Measurements from ENCODE around the gene POU1F1.
"Not testable (repeated sequence)": the region's sequence is repeated elsewhere in the genome, so short reads cannot be mapped to it uniquely, and the experiment has no call there.

POU1F1 gene

DNA sequence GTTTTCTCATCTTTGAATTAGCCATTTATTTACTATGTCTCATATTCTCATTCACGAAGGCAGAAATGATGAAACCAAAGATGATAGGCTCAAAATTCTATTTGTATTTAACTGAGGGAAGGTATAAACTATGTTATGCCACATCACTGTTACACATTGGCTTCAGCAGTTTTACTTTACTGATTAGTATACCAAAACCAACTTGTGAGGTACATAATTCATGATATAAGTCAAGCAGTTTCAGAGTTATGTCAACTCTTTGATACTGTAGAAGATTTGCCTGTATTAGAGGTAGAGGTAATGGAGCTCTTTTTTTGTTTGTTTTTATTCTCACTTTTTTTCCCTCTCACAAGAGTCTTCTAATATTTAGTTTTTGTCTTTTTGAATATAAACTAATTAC is 26.4 kb downstream of the POU1F1 start:
- no peak for DNase-seq (ENCODE audit: low spot score)

DNA sequence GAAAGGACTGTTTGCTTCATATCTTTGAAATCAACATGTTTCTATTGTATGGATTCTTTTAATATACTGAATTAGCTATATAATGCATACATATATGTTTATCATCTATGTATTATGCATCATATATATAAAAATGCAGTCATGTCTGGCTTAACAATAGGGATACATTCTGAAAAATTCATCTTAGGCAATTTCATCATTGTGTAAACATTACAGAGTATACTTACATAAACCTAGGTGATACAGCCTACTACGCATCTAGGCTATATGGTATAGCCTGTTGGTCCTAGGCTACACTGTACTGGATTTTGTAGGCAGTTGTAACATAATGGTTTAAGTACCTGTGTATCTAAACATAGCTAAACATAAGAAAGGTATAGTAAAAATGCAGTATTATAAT is 27.6 kb downstream of the POU1F1 start:
- DNase-seq (ENCODE audit: low spot score): no peak

DNA sequence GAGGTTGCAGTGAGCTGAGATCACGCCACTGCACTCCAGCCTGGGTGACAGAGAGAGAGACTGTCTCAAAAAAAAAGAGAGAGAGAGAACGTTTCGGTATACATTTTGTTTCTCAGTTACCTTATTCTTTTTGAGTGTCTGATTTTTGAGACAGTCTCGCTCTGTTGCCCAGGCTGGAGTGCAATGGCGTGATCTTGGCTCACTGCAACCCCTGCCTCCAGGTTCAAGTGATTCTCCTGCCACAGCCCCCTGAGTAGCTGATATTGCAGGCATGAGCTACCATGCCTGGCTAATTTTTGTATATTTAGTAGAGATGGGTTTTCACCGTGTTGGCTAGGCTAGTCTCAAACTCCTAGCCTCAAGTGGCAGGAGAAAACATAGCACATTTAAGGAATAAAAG is 28.2 kb downstream of the POU1F1 start:
- not testable (repeated sequence) for DNase-seq (ENCODE audit: low spot score)

DNA sequence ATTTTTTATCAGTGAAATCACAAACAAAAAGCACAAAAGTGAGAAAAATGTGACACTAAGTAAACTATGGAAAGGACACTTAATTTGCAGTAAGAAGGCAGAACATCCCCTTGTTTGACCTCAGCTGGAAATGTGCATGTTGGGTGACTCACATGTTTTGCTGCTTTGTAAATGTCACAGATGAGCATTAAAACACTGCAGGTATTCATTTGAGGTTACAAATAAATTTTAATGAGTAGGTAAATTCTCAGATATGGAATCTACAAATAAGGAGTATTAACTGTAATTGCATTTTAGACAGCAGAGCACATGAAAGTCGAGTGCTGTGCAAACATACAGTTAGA is 29.0 kb downstream of the POU1F1 start:
- no peak for DNase-seq (ENCODE audit: low spot score)

DNA sequence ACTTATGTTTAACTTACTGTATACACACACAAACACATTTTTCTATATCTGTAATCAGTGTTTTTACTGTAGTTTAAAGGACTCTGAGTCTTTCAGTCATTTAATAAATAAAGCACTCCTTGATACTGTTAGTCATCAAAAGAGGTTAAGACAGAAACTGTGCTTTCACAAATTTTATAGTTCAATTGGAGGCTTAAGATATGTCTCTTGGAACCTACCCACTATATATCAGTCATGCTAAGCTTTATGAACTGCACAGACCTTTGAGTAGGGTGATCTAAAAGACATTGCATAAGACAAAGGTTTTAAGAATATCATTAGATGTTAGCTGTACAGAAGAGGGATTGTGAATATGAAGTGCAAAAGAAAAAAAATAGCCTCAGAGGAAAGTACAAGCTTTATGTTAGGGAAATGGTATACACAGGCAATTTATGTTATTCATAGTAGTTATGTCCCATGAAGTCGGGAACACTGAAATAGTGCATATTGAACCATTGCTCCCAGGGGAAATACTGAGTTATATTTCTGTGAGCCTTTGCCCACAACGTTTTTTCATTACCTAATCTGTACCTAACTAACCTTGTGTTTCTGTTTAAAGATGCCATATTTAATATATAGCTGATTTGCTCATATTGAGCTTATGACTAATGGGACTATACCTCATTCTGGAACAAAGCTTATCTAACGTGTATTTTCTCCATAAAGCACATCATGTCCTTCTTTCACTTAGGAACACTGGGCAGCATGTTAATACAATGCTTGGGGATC is 29.5 kb downstream of the POU1F1 start:
- no peak for DNase-seq (ENCODE audit: low spot score)

DNA sequence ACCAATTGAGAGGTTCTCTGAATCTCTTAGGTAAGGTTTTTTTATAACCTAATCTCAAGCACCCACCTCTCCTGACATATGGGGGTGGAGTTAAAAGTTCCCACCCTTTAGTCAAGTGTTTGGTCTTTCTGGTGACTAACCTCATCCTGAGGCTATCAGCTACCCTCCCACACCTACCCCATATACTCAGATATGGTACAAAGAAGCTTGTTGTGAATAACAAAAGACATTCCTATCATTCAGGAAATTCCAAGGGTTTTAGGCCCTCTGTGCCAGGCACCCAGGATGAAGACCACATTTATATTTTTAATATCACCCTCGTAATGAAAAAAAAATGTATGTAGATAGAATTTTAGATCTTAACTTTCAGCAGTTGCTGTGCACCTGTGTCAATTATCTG is 40.3 kb downstream of the POU1F1 start:
- no peak for DNase-seq (ENCODE audit: low spot score)

DNA sequence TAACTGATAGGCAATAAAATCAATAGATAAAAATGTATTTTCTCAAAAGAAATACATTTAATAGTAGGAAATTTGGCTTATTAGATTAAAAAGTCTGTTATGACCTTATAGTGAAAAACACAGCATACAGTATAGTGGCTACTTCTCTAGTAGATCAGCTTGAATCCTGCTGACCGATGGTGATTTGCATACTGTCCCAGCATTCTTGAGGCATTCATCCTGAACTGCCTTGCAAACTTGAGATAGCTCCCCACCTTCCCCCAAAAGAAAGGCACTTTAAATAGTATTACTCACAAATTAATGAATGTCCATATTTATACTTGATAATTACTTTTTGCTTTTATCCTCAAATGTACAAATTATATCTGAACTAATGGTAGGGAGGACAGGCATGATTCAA is 42.6 kb downstream of the POU1F1 start:
- no peak for DNase-seq (ENCODE audit: low spot score)

DNA sequence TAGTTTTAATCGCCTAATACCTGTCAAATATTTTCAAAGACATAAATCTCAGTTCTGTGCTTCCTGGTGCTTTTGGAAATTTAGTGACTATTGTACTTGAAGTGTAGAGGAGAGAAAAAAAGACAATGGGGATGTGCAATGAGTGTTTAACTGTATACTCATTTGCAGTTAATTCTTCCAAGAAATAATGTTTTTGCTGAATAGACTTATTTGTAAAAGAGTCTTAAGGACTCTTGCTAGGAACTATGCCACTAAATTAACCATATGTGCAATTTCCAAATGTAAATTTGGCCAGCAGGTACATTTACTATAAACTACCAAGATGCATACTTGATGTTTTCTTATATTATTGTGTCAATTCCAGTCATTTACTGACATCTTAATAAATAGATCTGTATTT is 47.3 kb downstream of the POU1F1 start:
- DNase-seq (ENCODE audit: low spot score): no peak

DNA sequence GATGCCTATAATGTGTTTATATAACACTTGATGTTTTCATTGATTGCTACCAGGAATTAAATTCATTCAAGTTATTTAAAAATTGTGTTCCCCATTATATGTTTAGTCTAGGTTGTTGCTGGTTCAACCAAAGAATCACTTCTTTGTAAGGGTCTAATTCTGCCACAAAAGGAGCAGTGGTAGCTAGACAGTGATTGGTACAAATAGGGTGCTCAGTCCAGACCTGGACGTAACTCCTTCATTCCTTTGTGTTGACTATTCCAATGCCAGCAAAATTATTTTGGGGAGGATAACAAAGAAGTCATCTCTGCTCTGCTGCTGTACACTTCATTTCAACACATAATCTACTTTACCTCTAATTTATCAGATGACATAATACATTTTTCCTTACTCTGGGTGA is 48.1 kb downstream of the POU1F1 start:
- DNase-seq (ENCODE audit: low spot score): no peak

DNA sequence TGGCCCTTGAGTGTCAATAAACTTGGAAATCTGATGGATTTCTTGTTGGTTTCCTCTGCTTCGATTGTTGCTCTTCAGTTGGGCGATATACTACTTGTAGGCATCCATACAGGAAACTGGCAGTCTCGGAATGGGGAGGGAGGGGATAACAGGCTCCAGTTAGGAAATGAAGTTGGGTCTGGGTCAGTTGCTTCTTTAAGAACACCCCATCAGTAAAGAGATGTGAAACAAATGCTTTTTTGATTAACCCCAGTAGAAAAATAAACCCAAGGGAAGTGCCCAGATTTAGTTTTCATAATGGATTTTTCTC is 48.6 kb downstream of the POU1F1 start:
- peak; percentile 2 for DNase-seq (ENCODE audit: low spot score)

DNA sequence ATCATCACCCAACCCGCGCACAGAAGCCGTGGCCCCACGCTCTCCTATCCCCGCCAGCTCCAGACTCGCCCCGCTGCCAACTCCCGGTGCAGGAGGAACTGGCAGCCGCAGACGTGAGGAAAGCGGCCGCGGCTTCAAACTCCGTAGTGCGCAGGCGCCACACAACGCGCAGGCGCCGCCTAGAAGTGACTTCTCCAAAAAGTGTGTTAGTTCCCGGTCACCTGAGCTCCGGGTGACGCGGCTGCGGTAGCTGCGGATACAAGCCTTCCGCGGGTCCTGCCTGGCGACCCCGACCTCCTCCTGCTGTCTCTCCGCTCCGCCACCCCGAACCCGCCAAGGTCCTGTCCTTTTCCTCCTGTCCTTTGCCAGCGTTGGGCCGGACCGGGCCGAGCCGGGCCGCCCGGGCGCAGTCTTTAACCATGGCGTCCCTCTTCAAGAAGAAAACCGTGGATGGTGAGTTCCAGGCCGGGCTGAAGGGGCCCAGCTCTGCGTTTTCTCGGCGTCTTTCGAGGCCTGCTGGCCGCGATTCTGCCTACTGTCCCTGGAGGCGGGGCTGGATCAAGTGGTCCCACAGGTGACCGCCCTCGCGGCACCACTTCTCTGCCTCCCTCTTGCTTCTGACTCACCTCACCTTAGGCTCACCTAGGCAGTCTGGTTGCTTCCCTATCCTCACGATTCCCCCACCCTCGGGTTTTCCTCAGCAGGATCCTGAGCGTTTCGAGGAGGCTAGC is 49.1 kb downstream of the POU1F1 start, which contains the start of gene CHMP2B:
TSS of gene CHMP2B (plus strand) at position 206 of the 731 bp plus-strand sequence. CDS start at position 420, 214 bp downstream.
- peak; percentile 81 for DNase-seq (ENCODE audit: low spot score)

DNA sequence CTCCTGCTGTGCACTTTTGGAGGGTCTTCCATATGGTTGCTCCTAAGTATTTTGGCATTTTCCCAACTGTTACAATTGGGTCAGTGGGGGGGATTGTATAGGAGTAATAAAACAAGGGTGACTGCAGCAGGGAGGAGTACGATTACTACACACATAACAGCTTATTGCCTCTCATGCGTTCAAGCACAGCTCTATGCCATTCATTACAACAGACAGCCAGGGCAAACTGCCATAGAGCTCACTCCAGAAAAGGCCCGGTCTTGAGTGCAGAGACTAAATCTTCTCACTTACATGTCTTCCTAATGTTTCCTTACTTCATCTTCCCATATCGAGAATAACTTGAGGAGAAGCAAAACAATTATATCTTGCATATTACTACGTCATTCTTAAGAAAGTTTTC is 50.7 kb downstream of the POU1F1 start:
- DNase-seq (ENCODE audit: low spot score): no peak

DNA sequence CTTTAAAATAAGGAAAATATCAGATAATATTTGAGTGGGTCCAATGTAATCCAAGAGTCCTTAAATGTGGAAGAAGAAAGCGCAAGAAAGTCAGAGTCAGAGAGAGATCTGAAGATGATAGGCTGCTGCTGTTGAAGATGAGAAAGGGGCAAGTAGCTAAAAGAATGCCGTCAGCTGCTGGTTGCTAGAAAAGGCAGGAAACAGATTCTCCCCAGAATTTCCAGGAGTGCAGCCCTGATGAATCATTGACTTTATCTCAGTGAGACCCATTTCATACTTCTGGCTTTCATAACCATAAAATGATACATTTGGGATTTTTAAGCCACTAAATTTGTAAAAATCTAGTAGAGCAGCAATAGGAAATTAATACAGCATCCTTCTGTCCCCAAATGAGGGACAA is 56.8 kb downstream of the POU1F1 start:
- DNase-seq (ENCODE audit: low spot score): no peak

DNA sequence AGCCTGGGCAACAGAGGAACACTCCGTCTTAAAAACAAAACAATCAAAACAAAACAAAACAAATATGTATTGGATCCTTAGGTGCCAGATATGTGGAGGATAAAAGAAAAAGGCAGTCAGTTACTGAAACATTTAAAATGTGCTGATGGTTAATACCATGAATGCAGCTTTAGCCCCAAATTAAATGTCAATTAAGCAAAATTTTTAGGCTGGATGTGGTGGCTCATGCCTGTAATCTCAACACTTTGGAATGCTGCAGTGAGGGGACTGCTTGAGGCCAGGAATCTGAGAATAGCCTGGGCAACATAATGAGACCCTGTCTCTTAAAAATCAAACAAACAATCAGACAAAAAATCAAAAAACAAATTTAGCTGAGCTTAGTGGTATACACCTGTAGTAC is 57.8 kb downstream of the POU1F1 start:
- DNase-seq (ENCODE audit: low spot score): no peak
